Left cardiac atrium (tissue), 4 donors: Measurements from ENCODE around the gene CACNA2D3. TPM values are rescaled to one million over a fixed set of nuclear protein-coding genes. Genes with fewer than 3 reads are reported as not detected.

Experiments used
- ATAC-seq, 2 donors: fragments of 200-7000 bp; cut with Tn5 transposase; one replicate each; pipeline ENCODE4 v1.9.1; 2020; ENCODE audit warnings: mild to moderate bottlenecking in 2 of 2, moderate library complexity in 2 of 2
- DNase-seq: peaks from one replicate; pipeline ENCODE4 v3.0.0-alpha.2; 2020
- intact Hi-C, 2 donors: fragments of 100-400 bp; cut with DNase I; formaldehyde crosslinking; loops; one replicate each; pipeline versions ENCODE4 v1.14.1 to v1.15.1; 2022 to 2023
- total RNA-seq, 2 donors: library from RNA; stranded (reverse); fragmentation: NEBNext Ultra II Directional; extraction: Animal tissue kit (Norgen Biotek cat#: 25700); gene quantifications; one replicate each; pipeline ENCODE4 v1.2.1, GENCODE V29; 2021
- donor health status: DM: no; HTN: yes; CAD: no.
- donor health status: DM: no; HTN: yes; CAD: no; lungs with severe emphysema.
- donor health status: DM: yes; HTN: yes; CAD: no.
- donor health status: Dilated cardiomyopathy.

Gene CACNA2D3
- total RNA-seq, 2 donors from 2014 or later: 17.3 to 24.2 TPM

DNA sequence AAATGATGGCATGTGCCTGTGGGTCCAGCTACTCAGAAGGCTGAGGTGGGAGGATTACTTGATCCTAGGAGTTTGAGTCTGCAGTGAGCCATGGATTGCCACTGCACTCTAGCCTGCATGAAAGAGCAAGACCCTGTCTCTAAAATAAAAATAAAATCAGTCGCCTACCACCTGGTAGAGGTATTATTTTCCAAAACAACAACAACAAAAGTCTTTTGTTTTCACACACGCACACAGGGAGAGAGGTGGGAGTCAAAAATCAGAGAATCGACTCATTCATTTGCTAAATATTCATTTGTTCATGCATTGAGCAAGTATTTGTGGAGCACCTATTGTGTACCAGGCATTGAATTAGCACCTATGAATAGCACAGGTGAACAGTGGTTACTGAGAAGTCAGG, 587.4 kb downstream of the CACNA2D3 start:
- no peak for ATAC-seq
- intact Hi-C loops: no loop called here
- DNase-seq: no peak

DNA sequence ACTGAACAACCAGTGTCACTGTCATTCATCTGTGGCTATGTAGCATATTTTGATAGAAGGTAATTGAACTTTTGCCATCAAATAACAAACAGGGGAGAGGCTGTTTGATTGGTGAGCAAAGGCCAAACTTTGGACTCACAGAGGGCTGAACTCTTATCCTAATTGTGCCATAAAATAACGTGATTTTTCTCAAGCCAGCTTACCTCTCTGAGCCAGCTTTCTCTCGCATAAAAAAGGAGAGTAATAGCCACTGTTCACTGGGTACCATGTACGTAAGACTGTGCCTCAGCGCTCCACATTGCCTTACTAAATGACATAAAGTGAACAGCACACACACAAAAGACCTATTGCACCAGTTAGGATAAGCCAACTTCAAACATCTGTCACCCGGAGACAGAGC, 588.6 kb downstream of the CACNA2D3 start:
- ATAC-seq (no peak), DNase-seq (no peak)
- intact Hi-C loops: no loop called here

GRCh38 chr3:54712539-54712938, 590.2 kb downstream of the CACNA2D3 start:
- ATAC-seq: peak in 1 of 2 donors; percentile 72
- DNase-seq: peak; percentile 20
- intact Hi-C loops: no loop called here

DNA sequence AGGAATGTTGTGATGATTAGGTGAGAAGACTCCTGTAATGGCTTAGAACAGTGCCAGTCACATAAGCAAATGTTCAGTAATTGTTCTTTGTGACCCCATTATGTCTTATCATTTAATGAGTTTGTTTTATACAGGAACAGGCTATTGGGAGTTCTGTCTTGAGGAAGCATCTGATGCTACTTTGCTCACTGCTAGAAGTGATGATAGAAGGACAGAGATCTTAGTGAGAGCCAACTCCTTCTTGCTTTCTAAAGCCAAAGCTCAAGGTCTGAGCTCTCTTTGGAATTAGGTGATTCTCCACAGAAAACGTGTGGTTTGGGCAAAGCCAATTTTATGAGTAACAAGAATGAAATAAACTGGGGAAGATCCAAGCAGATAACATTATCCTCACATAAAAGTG, 590.7 kb downstream of the CACNA2D3 start:
- DNase-seq (no peak), ATAC-seq (peak in 1 of 2 donors; percentile 41)
- intact Hi-C loops: no loop called here

DNA sequence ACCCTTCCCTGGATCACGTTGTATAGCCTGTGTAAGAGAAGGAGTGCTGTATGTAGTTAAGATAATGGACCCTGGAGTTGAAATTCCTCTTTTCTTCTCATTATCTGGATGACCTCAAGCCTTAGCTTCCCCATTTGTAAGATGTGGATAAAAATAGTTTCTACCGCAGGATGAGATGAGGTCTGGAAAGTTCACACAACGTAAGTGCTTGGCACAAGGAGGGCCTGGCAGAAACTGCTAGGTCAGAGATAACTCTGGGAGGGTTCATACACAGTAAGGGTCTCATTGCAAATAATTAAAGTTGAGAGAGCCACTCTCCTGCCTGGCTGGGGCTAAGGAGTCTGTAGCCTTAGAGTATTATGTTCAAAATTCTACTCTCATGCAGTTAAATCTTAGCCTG, 591.1 kb downstream of the CACNA2D3 start:
- ATAC-seq (peak in 1 of 2 donors; percentile 67), DNase-seq (no peak)
- intact Hi-C loops: no loop called here

DNA sequence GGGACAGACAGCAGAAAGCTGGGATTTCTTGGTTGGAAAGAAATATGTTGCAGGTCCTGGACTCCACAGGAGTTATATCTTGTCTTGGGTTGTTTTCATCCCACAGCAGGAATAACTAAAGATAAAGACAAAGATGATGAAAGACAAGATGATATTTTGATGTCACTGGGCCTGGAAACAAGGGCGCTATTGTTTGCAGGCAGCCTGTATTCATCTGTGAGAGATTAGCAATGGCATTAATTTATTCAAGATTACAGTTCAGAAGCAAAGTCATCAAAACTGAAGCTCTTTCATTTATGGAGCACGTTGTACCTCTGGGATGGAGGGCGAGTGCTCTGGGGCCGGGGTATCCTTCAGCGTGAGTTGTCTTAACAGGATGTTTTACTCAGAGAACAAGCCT, 591.7 kb downstream of the CACNA2D3 start:
- intact Hi-C loops: no loop called here
- DNase-seq (no peak), ATAC-seq (peak in 1 of 2 donors; percentile 22)

GRCh38 chr3:54717506-54717905, 595.2 kb downstream of the CACNA2D3 start:
- intact Hi-C loops: no loop called here

GRCh38 chr3:54719914-54720313, 597.6 kb downstream of the CACNA2D3 start:
- intact Hi-C loops: no loop called here
- ATAC-seq (no peak), DNase-seq (no peak)

More at GRCh38 chr3:54717506-54717905, 595.2 kb downstream of the CACNA2D3 start:
- DNase-seq (no peak), ATAC-seq (no peak)

GRCh38 chr3:54720604-54721003, 598.3 kb downstream of the CACNA2D3 start:
- DNase-seq (no peak), ATAC-seq (no peak)
- intact Hi-C loops: no loop called here

GRCh38 chr3:54731732-54732445, 609.5 kb downstream of the CACNA2D3 start:
- DNase-seq (no peak), ATAC-seq (no peak)
- intact Hi-C loops: no loop called here

- ATAC-seq: no peak
Measured at GRCh38 chr3:54733106-54734006, 611.0 kb downstream of the CACNA2D3 start.

GRCh38 chr3:54736459-54736858, 614.1 kb downstream of the CACNA2D3 start:
- ATAC-seq (no peak), DNase-seq (no peak)
- intact Hi-C loops: no loop called here

More at GRCh38 chr3:54733106-54734006, 611.0 kb downstream of the CACNA2D3 start:
- no peak for DNase-seq
- intact Hi-C loops: no loop called here

GRCh38 chr3:54743755-54744154, 621.4 kb downstream of the CACNA2D3 start:
- DNase-seq (no peak), ATAC-seq (no peak)
- intact Hi-C loops: no loop called here

GRCh38 chr3:54744291-54744690, 621.9 kb downstream of the CACNA2D3 start:
- ATAC-seq (no peak), DNase-seq (no peak)
- intact Hi-C loops: no loop called here

DNA sequence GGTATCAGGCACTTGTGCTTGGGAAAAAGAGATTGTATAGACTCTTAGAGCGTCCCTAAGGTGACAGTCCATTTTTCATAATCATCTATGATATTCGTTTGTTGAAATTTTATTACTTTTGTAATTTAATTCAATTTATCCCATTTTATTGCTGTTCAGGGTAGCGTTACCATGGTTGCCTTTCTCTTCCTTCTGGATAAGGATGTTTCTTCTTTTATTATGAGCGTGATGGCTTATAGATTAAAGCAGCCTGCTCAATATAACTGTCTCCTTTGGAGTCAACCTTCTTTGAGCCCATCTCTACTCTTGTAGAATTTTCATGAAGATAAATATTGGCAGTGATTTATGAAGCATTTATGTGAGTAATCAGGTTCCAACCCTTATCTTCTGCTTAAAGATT, 623.5 kb downstream of the CACNA2D3 start:
- ATAC-seq (no peak), DNase-seq (no peak)
- intact Hi-C loops: no loop called here

- intact Hi-C loops: no loop called here
- ATAC-seq (no peak), DNase-seq (no peak)
Measured at GRCh38 chr3:54746722-54747121, 624.4 kb downstream of the CACNA2D3 start.

DNA sequence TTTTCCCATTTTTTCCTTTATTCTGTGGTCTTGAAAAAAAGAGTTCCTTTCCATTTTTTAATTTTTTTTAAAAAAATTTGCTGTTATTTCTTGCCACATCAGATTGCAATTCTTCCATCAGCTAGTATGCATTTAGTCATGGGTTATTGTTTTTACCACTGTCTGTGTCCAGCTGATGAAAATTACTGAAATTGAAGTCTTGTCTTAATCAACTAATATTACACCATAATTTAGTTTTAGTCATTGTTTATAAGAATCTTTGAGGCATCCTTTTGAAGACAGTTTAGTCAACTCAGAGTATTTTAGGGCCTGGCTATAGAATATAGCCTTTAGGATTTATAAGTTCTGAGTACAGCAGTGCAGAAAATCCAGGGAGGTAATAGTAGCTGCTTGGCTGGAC, 633.4 kb downstream of the CACNA2D3 start:
- intact Hi-C loops: no loop called here
- ATAC-seq (no peak), DNase-seq (no peak)

DNA sequence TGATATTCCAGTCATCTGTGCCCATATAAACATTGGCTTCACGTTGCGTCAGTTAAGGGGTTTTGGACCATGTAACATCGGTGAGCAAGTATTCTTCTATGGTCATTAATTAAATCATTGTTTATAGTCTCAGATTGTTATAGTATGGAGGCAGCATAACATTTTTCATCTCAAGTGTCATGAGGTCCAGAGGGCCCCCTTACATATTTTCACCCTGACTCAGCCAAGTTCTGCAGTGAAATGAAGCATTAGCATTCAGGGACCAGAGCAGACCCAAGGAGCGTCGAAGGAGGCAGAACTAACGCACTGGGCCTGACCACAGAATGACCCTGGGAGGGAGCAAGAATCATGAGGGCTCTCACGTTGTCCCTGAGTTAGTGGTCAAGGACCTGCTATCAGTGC, 634.0 kb downstream of the CACNA2D3 start:
- DNase-seq (no peak), ATAC-seq (no peak)

GRCh38 chr3:54758461-54758860, 636.1 kb downstream of the CACNA2D3 start:
- no peak for DNase-seq
- intact Hi-C loops: no loop called here
- no peak for ATAC-seq

More for the DNA sequence above, 634.0 kb downstream of the CACNA2D3 start:
- intact Hi-C loops: no loop called here

DNA sequence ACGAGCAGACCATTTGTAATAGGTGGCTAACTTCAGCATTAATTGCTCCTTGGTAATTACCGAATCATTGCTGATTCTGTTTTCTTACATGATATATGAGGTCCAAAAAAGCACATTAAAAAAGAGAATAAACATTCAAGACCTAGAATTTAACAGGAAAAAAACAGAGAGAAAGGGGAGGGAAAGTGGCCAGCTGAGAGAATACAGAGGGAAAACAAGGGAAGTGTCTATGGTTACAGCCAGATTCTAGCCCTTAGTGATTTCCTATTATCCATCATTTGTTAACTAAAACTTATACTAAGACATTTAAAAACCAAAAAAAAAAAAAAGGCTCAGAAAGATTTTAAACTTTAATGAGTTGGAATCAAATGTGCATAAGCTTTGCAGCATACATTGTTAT, 636.8 kb downstream of the CACNA2D3 start:
- intact Hi-C loops: no loop called here
- ATAC-seq (no peak), DNase-seq (no peak)
